Gastroesophageal sphincter (tissue), 3 donors: Measurements from ENCODE around the gene HOXB2.

Experiments
- CTCF ChIP-seq, 4 experiments: fragments of 200-600 bp in 2 of 4; fragments of 450-650 bp in 2 of 4; sonication (generic) in 1 of 4; IDR thresholded peaks; one replicate each; pipeline ENCODE4 v1.5.1; 2017 to 2019; ENCODE audit warnings: antibody characterized with exemption in 4 of 4, mild to moderate bottlenecking in 2 of 4, moderate library complexity in 2 of 4
- EP300 ChIP-seq: sonication (generic); formaldehyde crosslinking; IDR thresholded peaks from one replicate; pipeline ENCODE4 v1.6.1; 2017; ENCODE audit warnings: antibody characterized with exemption, mild to moderate bottlenecking
- POLR2A ChIP-seq, 2 donors: fragments of 450-650 bp; IDR thresholded peaks; one replicate each; pipeline ENCODE4 v1.6.1; 2017; ENCODE audit warnings: antibody characterized with exemption in 2 of 2, mild to moderate bottlenecking in 2 of 2, moderate library complexity in 1 of 2
- POLR2AphosphoS5 ChIP-seq: sonication (generic); formaldehyde crosslinking; IDR thresholded peaks from one replicate; pipeline ENCODE4 v1.6.1; 2017; ENCODE audit warnings: antibody characterized with exemption

DNA sequence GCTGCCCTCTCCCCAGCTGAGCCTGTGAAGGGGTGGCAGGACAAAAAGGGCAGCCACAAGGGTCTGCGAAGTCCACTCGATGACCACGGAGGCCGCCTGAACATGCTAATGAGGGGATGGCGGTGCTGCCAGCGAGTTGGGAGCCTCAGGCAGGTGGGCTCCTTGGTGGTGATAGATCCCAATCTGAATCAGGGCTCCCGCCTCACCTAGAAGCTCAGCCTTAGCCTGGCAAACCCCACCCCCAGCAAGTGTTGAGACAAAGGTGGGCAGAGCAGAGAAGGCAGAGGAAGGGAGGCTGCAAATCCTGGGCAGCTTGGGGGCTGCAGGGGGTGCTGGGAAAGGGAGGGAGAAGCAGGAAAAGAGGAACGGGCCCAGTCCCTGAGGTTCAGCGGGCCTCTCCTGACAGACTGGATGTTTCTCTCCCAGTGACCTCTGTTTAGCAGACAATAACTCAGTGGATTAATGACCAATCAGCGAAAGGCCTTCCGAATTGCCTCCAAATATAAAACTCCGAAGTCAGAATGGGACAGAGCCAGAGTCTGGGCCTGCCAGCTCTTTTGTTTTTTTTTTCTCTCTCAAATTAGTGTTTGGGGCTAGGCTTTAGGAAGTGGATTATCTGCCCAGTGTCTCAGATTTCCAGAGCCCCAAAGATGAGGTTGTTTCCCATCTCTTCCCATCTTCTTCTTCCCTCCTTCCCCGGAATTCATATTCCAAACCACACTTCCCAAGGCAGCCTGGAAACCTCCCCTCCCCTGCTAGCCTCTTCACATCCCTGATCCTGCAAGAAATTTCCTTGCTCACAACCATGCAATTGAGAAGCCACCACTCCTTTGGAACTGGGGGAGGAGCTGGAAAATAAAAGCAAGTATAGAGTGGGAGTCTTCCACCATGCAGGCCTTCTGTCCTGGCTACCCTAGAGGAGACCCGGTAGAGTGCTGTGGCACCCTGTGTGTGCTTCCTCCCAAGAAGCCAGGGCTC, 15.2 kb upstream of the HOXB2 start:
- peak; percentile 23 to 26 for TF ChIP-seq POLR2A (IDR thresholded peaks at IDR 0.05)
- no peak for TF ChIP-seq CTCF (IDR thresholded peaks at IDR 0.05)
- peak; percentile 62 for TF ChIP-seq POLR2AphosphoS5
- no peak for TF ChIP-seq EP300
